Epithelial cell of proximal tubule (primary cell): ENCODE data around the gene PIMREG. TPM values are rescaled to one million over a fixed set of nuclear protein-coding genes. Genes with fewer than 3 reads are reported as not detected.

ENCODE experiments used
- DNase-seq: peaks from one replicate; pipeline ENCODE4 v3.0.0-alpha.2; 2011; ENCODE audit warnings: low read depth
- H3K4me3 ChIP-seq: 2 replicates; pipeline ENCODE4 v1.5.1; 2011; ENCODE audit warnings: low read depth, mild to moderate bottlenecking, low read length
- total RNA-seq: library from RNA; depleted of rRNA; stranded (reverse); fragments of >200 nt; gene quantifications from 2 replicates; pipeline ENCODE4 v1.2.3, GENCODE V29; 2015
- TF ChIP-seq, protein P1 (sequence below): conservative IDR thresholded peaks from 2 replicates; pipeline ENCODE4 v1.5.1; 2012; ENCODE audit warnings: low read depth, mild to moderate bottlenecking, low read length

The PIMREG gene
- total RNA-seq, 1 donor from 2014 or later = 65.1 TPM

DNA sequence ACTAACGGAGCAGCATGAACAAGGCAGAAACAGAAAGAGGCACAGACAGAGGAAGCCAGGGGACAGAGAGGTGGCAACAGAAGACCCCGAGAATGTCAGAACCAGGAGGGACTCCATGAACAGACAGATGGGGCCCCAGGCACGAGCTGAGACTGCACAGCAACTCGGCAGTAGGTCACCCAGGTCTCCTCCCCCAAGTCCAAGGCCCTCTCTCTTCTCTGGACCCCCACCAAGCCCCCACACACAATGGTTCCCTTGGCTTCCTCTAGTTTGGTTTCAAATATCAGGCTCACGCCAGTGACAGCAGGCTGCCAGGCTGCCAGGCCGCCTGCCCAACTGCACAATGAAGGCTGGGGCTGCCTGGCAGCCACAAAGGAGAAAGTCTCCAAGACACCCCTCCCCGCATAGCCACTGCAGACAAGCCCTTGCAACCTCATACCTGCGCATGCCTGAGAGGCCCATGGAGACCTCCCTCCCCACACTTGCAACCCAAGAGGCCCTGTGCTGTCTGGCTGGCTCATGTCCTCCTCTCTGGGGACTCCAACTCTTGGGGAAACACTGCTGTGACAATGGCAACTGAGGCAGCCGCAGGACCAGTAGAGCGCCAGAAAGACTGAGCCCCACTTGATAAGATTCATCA, 54.8 kb downstream of the PIMREG start:
- TF ChIP-seq, protein P1, sequence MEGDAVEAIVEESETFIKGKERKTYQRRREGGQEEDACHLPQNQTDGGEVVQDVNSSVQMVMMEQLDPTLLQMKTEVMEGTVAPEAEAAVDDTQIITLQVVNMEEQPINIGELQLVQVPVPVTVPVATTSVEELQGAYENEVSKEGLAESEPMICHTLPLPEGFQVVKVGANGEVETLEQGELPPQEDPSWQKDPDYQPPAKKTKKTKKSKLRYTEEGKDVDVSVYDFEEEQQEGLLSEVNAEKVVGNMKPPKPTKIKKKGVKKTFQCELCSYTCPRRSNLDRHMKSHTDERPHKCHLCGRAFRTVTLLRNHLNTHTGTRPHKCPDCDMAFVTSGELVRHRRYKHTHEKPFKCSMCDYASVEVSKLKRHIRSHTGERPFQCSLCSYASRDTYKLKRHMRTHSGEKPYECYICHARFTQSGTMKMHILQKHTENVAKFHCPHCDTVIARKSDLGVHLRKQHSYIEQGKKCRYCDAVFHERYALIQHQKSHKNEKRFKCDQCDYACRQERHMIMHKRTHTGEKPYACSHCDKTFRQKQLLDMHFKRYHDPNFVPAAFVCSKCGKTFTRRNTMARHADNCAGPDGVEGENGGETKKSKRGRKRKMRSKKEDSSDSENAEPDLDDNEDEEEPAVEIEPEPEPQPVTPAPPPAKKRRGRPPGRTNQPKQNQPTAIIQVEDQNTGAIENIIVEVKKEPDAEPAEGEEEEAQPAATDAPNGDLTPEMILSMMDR = no peak
- H3K4me3 ChIP-seq = no peak overlapping the region
- DNase-seq = no peak

Other genes with a start within 250 kb of the PIMREG start
- not detected in 2 replicates for gene AIPL1, start 9.3 kb upstream of the PIMREG start, total RNA-seq
- 0.65 and 1.3 TPM in 2 replicates for gene PITPNM3, start 112.1 kb downstream of the PIMREG start, total RNA-seq
- 13.5 and 15.7 TPM in 2 replicates for gene KIAA0753, start 196.3 kb downstream of the PIMREG start, total RNA-seq
- 351 and 501 TPM in 2 replicates for gene TXNDC17, start 196.6 kb downstream of the PIMREG start, total RNA-seq
- 10.1 and 23.9 TPM in 2 replicates for gene MED31, start 207.2 kb downstream of the PIMREG start, total RNA-seq
- 0.22 and 1.2 TPM in 2 replicates for gene C17orf100, start 207.3 kb downstream of the PIMREG start, total RNA-seq